Fibroblast of skin of scalp (primary cell): Measurements from ENCODE around the gene MYO3B.
"Not testable (repeated sequence)": the region's sequence is repeated elsewhere in the genome, so short reads cannot be mapped to it uniquely, and the experiment has no call there.

ENCODE experiments used
- DNase-seq: peaks from one replicate; pipeline ENCODE4 v3.0.0-alpha.2; 2013

Gene MYO3B

DNA sequence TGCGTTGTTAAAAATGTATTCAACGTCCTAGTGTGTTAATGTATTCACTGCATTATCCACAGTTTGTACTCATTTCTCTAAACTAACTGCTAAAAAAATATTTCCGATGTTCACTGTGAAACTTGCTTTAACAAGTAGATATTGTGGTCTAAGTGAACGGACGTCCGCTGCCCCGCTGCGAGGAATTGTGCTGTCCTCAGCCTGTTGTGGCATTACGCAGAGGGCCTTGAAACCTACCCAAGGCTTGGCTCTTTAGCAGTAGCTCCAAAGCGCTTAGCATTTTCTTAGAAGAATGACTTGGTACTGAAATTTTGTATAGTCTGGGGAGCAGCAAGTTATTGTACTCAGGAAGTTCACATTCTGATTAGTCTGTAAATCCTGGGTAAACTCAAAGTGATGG is 400.7 kb downstream of the MYO3B start:
- no peak for DNase-seq

- no peak for DNase-seq
These were observed 401.6 kb downstream of the MYO3B start for GRCh38 chr2:170579511-170579910.

DNA sequence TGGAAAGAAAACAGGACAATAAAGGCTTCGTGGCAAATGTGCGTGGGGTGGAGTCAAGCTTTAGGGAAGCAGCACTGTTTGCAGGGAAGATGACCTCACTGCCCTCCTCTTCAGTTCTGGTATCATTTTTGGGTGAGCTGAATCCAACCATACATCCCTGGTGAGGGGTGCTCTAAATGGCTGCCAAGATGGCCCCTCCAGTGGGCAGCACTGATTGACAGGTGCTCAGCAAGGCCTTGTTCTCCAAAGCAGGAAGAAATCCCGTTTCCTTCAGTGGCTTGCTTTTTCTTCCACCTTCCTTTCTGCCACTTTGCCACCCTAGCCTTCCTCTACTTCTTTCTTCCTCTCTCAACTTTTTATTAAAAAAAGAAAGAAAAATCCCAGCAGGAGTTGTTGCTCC is 404.4 kb downstream of the MYO3B start:
- DNase-seq, result no peak

DNA sequence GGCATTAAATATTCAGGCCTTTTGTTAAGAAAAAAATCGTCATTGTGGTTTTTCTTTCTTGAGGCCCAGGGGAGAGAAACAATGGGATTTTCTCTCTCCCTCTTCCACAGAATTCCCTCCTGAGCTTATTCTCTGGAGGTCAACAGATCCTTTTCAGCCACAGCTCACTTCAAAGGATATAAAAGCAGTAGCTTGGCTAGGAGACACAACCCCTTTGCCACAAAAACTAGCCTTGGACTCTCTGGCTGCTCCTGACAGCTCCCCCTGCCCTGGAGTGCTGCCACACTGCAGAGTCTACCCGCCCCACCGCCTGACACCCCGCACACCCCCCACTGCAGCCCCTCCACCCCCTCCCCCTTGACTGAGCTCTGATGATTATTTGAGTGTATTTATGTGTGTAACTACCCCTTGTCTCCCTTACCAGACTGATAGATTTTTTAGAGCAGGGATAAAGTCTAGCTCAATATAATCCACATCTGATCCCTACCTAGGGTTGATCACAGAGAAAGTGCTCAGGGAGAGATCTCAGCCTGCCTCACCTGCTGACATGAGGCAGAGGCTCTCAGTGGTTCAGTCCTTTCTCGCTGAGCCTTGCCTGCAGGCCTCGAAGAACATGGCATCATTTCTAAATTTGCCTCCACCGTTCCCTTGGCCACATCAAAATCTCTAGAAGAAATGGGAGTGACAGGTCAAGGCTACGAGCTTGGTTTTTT is 405.0 kb downstream of the MYO3B start:
- DNase-seq, result no peak

DNA sequence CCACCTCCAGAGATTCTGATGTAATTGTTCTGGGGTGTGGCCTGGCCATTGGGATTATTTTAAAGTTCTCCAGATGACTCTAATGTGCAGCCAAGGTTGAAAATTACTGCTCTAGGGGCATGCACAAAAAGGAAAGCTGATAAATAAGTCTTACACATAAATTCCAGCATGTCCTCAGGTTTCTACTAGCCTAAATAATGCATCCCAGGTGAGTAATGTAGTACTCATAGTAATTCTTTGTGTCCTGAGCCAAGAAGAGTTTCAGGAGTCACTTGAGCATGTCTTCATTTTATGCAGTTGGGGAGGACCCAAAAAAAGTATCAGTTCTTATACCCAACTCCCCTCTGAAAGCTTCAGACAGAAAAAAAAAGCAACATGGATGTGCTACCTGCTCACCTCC is 407.1 kb downstream of the MYO3B start:
- DNase-seq, result no peak

GRCh38 chr2:170586571-170587095 is 408.7 kb downstream of the MYO3B start:
- DNase-seq, result no peak

DNA sequence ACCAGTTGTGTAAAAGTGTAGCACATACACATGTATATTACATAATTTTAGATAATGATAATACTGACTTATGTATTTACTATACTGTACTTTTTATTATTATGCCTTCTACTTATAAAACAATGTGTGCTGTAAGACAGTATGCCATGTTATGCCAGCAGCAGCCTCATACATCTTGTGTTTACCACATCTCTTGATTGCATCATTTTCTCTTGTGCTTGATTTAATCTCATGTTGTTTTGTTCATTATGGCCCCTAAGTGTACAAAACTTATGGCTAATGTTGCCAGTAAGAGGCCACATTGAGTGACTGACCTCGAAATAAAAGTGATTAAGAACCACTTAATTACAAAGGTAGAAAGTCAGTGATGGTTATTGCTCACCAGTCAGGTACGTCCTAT is 409.2 kb downstream of the MYO3B start:
- DNase-seq, result no peak

DNA sequence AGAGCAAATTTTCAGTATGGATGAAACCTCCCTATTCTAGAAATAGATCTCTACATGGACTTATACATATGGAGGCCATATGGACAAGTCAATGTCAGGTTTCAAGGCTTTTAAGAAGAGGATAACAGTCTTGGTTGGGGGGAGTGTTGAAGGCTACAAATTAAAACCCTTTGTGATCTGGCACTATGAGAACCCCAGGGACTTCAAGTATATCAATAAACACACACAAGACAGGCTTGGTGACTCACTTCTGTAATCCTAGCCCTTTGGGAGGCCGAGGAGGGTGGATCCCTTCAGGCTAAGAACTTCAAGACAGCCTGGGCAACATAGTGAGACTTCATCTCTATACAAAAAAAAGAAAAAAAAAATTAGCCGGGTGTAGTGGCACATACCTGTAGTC is 410.0 kb downstream of the MYO3B start:
- peak; percentile 41 for DNase-seq

- DNase-seq, result no peak
These were observed 410.8 kb downstream of the MYO3B start for GRCh38 chr2:170588729-170589128.

DNA sequence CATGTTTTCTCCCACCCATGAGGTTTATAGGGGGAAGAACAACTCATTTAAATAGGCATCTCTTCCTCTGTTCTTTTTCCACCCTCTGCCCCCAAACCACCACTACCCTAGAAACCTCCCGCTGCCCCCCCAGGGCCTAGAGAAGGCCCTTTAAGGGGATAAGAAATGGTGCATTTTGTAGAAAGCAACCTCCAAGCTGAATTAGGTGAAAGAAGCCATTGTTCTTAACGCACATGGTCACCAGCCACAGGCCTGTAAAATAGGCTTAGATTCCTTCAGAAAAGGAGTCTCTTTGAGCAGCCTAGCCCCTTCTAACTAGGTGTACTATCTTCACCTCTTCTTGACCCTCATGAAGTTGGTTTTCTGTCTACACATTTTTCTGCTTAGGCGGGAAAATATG is 418.6 kb downstream of the MYO3B start:
- DNase-seq, result no peak

DNA sequence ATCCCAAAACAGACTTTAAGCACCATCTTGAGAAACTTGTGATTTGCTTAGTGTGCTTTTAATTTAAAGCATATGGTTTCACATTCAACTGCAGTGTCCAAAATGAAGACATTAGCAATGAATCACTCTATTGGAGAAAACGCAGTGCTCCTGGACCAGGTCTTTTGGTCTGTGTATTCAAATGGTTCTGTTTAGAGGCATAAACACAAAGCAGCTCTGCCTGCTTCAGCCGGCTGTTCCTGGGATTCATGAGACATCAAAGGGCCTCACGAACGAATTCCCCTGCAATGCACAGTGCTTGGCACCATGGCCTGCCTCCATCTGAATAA is 420.1 kb downstream of the MYO3B start:
- DNase-seq, result peak; percentile 11

DNA sequence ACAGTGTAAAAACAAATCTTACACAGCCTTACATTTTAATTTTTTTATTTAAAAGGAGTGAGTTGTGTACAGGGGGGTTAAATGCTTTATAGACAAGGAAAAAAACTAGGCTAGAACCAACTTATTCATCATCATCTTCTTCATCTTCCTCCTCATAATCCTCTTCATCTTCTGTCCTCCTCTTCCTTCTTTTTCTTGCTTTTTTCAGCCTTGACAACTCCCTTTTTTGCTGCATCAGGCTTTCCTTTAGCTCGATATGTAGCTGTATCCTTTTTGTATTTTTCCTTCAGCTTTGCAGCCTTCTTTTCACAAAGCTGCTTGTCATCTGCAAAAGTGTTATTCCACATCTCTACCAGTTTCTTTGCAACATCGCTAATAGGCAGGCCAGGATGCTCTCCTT is 423.5 kb downstream of the MYO3B start:
- no peak for DNase-seq

- DNase-seq, result no peak
These were observed 427.9 kb downstream of the MYO3B start for GRCh38 chr2:170605862-170606261.

- DNase-seq, result no peak
These were observed 429.2 kb downstream of the MYO3B start for GRCh38 chr2:170607171-170607570.

DNA sequence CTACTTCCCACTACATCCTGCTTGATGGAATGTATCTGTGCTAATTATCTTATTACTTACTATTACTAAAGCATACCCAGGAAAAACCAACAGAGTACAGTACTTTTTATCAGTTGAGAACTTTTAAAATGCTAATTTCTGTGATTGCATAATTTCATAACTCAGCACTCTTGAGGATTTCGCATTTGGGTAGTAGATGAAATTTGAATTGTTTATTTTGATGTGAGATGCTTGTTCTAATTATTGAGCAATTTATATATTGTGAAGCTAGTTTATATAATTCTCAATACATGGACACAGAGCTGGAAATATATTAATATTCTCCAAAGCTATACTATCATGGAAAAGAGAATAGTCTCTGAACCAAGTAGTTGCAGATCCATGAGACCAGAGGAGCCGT is 432.7 kb downstream of the MYO3B start:
- no peak for DNase-seq

DNA sequence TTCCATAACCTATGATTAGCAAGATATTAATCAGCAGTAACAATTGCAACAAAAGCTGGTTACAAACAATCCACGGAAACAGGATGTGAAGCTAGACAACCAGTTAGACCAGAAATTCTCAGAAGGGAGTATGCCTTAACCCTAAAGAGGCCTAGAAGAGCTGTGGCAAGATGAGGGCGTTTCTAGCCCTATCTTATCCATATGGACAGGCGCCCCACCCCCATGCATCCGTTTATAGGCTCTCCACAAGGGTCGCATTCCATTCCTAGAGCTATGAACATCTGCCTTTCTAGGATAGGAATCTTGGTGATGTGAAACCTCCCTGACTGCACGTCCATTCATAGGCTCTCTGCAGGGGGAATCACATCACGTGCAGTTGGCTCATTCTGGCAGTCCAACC is 441.0 kb downstream of the MYO3B start:
- DNase-seq, result not testable (repeated sequence)

GRCh38 chr2:170635094-170635493 is 457.1 kb downstream of the MYO3B start:
- DNase-seq, result not testable (repeated sequence)

DNA sequence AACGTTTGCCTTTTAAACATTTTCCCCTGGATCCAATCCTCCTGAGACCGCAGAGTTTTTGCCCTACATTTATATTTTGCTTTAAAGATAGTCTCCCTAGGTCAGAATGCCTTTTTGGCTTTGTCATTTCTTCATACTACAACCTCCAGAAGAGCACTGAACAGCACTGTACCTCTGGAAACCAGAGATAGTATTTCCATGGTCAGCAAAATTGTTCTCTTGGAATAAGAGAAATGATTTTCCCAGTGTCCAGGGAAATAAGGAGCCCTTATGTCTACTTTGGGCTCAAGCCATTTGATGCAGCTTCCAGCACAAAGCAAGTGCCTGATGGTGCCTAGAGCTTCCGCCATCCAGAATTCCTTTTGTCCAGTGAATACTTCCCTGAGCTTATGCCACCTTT is 461.7 kb downstream of the MYO3B start:
- no peak for DNase-seq

GRCh38 chr2:170641961-170642360 is 464.0 kb downstream of the MYO3B start:
- DNase-seq, result no peak

DNA sequence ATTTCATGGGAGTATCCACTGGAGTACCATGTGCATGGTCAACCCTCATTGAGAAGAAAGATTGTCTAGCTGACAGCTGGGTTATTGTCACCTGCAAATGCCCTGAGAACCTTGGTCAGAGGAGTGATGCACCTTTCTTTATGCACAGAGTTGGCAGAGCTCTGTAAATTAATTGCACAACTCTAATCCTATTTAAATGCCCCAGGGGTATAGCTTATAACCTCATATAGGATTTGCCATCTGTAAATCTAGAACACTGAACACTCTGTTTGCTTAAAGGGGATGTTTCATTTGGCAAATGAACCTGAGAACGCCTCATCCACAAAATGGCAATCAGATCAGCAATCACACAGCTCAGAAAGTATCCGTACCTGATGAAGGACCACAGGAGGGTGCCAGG is 465.4 kb downstream of the MYO3B start:
- DNase-seq, result no peak

DNA sequence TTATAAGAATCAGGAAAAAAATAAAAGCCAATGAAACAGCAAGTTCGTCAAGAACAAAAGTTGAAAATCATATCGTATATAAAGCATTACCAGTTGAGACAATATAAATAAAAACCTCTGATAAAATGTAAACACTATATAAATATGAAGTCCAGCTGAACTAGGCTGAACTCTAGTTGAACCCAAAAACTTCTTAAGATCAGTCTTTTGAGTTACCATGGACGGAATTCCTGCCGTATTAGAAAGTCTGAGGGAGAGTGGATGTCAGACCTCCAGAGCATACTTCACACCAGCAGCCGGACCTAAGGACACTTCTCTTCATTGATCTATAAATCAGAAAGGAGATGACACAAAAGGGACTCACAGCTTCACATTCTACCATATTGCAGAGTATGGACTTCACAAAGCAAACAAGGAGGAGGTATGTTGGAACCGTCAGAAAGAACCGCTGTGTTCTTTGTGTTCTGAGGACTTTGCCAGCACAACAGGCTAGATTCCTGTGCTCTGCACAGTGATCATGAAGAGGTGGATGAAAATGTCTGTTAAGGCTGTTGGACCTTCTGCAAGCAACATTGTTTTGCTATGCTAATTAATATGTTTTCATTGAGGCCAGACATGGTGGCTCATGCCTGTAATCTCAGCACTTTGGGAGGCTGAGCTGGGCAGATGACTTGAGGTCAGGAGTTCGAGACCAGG is 469.9 kb downstream of the MYO3B start:
- no peak for DNase-seq

DNA sequence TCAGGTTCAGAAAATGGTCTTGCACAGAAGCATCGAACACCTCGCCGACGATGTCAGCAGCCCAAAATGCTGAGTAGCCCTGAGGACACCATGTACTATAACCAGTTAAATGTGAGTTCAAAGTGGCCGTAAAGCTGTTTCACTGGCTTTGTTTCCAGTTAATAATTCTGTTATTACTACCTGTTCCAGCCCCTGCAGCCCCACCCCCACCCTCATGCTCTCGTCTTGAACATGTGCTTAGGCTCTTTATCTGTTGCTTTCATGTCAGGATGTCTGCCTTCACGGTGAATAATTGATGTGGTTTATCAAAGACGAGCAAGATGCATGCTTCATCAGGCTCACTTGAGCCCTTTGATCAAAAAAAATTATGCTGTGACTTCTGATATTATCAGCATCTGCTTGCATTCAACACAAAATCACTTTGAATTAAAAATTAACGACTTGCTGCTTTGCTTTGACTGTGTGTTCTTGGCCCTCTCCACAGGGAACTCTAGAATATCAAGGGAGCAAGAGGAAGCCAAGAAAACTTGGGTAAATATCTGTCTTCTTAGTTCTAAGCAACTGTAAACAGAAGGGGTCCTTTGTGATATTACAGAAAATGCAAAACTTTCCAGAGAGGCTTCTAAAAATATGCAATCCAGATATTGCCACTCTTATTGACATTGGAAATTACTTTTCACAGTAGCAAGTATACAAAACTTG is 473.8 kb downstream of the MYO3B start:
- DNase-seq, result no peak

- no peak for DNase-seq
These were observed 474.9 kb downstream of the MYO3B start for GRCh38 chr2:170652637-170653417.
